Gastrocnemius medialis (tissue), 4 donors: ENCODE results near the gene ZXDC. TPM values are rescaled to one million over a fixed set of nuclear protein-coding genes. Genes with fewer than 3 reads are reported as not detected.
A peak's percentile ranks its signal among the peaks of the same experiment; 100 is the strongest.

ENCODE experiments used
- ATAC-seq, 2 donors: fragments of 150-250 bp; one replicate each; pipeline ENCODE4 v1.9.1; 2016
- DNase-seq, 2 donors: peaks; one replicate each; pipeline ENCODE4 v3.0.0-alpha.2; 2019
- H3K27ac ChIP-seq, 4 donors: fragments of 200-600 bp; sonication (generic); 1 replicate in 1 of 4; 2 replicates in 3 of 4; pipeline ENCODE4 v1.5.1; 2016 to 2018; ENCODE audit warnings: mild to moderate bottlenecking in 2 of 4, moderate library complexity in 1 of 4
- H3K27me3 ChIP-seq, 3 donors: fragments of 200-600 bp; sonication (generic) in 2 of 3; 1 replicate in 1 of 3; 2 replicates in 2 of 3; pipeline versions ENCODE4 v1.5.1 to v1.6.0; 2016 to 2019; ENCODE audit warnings: mild to moderate bottlenecking in 1 of 3, moderate library complexity in 1 of 3
- H3K36me3 ChIP-seq, 2 donors: fragments of 200-600 bp; sonication (generic) in 1 of 2; one replicate each; pipeline ENCODE4 v1.5.1; 2017 to 2018
- H3K4me1 ChIP-seq, 2 donors: fragments of 200-600 bp; sonication (generic) in 1 of 2; one replicate each; pipeline ENCODE4 v1.5.1; 2016 to 2017; ENCODE audit warnings: mild to moderate bottlenecking in 2 of 2
- H3K4me3 ChIP-seq, 4 donors: fragments of 200-600 bp; sonication (generic) in 3 of 4; 1 replicate in 1 of 4; 2 replicates in 3 of 4; pipeline ENCODE4 v1.5.1; 2016 to 2019; ENCODE audit warnings: mild to moderate bottlenecking in 2 of 4
- H3K9me3 ChIP-seq, 3 donors: fragments of 200-600 bp; sonication (generic) in 2 of 3; 1 replicate in 1 of 3; 2 replicates in 2 of 3; pipeline ENCODE4 v1.5.1; 2016 to 2019
- POLR2A ChIP-seq, 2 donors: fragments of 450-650 bp; IDR thresholded peaks; one replicate each; pipeline ENCODE4 v1.6.1; 2017; ENCODE audit warnings: antibody characterized with exemption in 2 of 2, mild to moderate bottlenecking in 2 of 2, moderate library complexity in 2 of 2
- in situ Hi-C, 4 donors: fragments of 200-750 bp; cut with MboI; loops; one replicate each; pipeline versions ENCODE4 v1.15.0 to v1.8.0; 2017; ENCODE audit warnings: low sequenced_read_pairs in 4 of 4
- intact Hi-C: fragments of 100-400 bp; cut with DNase I; formaldehyde crosslinking; loops from one replicate; pipeline ENCODE4 v1.15.1; 2023; ENCODE audit warnings: low total_unique reads
- total RNA-seq, 4 donors: library from RNA; depleted of rRNA; stranded (reverse); fragments of >200 nt; gene quantifications; one replicate each; pipeline versions ENCODE4 v1.1.0 to v1.2.3, GENCODE V29; 2016
- TF ChIP-seq, protein P1 (sequence below), 5 experiments: fragments of 450-650 bp in 3 of 5; fragments of 200-600 bp in 2 of 5; sonication (generic) in 2 of 5; IDR thresholded peaks in 4 of 5; conservative IDR thresholded peaks in 1 of 5; 1 replicate in 4 of 5; 2 replicates in 1 of 5; pipeline ENCODE4 v1.5.1; 2016 to 2019; ENCODE audit warnings: antibody characterized with exemption in 5 of 5, mild to moderate bottlenecking in 3 of 5, moderate library complexity in 3 of 5

ZXDC gene
- total RNA-seq, 4 donors from 2014 or later: 40.9 to 54.2 (median 45.4) TPM

DNA sequence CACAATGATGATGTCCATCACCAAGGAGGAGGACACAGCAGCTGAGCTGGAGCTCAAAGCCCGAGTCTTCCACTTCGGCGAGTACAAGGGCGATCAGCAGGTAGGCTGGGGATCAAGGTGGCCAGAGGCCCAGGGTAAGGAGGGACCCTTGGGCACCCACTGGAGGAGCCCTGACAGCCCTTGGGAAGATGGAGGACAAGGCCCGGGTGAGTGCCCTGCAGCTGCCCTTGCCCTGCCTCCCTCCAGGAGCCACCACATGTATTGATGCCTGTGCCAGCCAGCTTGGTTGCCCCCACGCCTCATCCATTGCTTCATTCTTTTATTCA is 42.6 kb downstream of the ZXDC start:
- H3K4me3 ChIP-seq: no peak overlapping the region
- ATAC-seq (no peak), DNase-seq (no peak)
- H3K4me1 ChIP-seq: peaks cover 11 to 28% of the 10 kb centered on the region in 2 donors
- no peaks in the 10 kb centered on the region for H3K27me3 ChIP-seq
- H3K36me3 ChIP-seq: peaks cover 0 to 14% of the 10 kb centered on the region in 2 donors
- H3K9me3 ChIP-seq: no peaks in the 10 kb centered on the region
- intact Hi-C loops: no loop called here
- H3K27ac ChIP-seq: peak overlapping the region; percentile 29 to 66 (median 57)
- in situ Hi-C loops: no loop called here
- TF ChIP-seq, protein P1, sequence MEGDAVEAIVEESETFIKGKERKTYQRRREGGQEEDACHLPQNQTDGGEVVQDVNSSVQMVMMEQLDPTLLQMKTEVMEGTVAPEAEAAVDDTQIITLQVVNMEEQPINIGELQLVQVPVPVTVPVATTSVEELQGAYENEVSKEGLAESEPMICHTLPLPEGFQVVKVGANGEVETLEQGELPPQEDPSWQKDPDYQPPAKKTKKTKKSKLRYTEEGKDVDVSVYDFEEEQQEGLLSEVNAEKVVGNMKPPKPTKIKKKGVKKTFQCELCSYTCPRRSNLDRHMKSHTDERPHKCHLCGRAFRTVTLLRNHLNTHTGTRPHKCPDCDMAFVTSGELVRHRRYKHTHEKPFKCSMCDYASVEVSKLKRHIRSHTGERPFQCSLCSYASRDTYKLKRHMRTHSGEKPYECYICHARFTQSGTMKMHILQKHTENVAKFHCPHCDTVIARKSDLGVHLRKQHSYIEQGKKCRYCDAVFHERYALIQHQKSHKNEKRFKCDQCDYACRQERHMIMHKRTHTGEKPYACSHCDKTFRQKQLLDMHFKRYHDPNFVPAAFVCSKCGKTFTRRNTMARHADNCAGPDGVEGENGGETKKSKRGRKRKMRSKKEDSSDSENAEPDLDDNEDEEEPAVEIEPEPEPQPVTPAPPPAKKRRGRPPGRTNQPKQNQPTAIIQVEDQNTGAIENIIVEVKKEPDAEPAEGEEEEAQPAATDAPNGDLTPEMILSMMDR (IDR thresholded peaks at IDR 0.05 in 4 of 5, conservative IDR thresholded peaks at IDR 0.05 in 1 of 5): no peak
- no peak for TF ChIP-seq POLR2A (IDR thresholded peaks at IDR 0.05)

DNA sequence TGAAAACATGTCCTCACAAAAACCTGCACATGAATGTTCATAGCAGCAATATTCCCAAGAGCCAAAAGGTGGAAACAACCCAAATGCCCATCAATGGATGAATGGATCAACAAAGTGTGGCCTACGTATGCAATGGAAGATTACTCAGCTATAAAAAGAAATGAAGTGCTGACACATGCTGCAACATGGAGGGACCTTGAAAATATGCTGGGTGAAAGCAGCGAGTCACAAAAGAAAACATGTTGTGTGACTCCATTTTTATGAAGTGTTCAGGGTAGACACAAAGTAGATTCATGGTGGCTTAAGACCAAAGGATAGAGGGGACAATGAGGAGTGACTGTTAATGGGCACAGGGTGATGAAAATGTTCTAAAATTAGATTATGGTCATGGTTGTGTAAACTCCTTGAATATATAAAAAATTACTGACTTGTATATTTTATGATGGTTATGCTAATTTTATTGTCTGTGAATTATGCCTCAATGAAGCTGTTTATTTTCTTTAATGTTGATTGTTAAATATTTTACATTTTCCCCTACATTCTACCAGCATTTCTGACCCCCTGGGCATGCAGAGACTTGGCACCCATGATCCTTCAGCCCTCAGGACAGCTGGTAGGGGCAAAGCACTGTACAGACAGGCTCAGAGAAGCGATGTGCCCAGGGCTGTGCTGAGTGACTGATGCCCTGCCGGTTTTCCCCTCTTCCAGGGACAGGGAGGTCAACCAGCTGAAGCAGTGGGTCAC is 43.2 kb downstream of the ZXDC start:
- in situ Hi-C loops: no loop called here
- TF ChIP-seq, protein P1 (IDR thresholded peaks at IDR 0.05 in 4 of 5, conservative IDR thresholded peaks at IDR 0.05 in 1 of 5): no peak
- TF ChIP-seq POLR2A (IDR thresholded peaks at IDR 0.05): no peak
- Histone ChIP-seq H3K27me3 (no peaks in the 10 kb centered on the region), H3K9me3 (no peaks in the 10 kb centered on the region), H3K4me1 (peaks cover 11 to 26% of the 10 kb centered on the region in 2 donors), H3K36me3 (peaks cover 0 to 9% of the 10 kb centered on the region in 2 donors), H3K27ac (peak overlapping the region in 3 of 4 donors; percentile 49 to 66 (median 65)), H3K4me3 (no peak overlapping the region)
- no peak for DNase-seq
- intact Hi-C loops: no loop called here
- no peak for ATAC-seq

- H3K36me3 ChIP-seq: no peaks in the 10 kb centered on the region
Measured at GRCh38 chr3:126431103-126431534, 44.6 kb downstream of the ZXDC start.

DNA sequence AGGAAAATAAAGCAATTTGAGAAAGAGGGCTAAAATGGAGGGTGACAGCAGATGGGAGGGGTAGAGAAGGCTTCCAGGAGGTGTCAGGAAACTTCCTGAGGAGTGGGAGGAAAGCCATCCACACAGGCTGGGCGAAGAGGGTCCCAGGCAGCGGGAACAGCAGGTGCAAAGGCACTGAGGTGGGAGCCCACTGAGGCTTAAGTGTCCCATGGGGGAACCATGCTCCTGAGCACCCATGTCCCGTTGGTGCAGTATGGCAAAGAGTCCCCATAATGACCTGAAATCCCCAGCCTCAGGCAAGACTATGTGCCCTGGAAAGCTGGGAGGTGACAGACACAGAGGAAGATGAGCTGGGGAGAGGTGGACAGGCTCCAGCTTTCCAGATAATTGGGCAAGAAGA is 50.9 kb downstream of the ZXDC start:
- no peaks in the 10 kb centered on the region for H3K9me3 ChIP-seq
- H3K27me3 ChIP-seq: no peaks in the 10 kb centered on the region
- no peak overlapping the region for H3K4me3 ChIP-seq
- ATAC-seq: no peak
- peaks cover 0 to 9% of the 10 kb centered on the region in 2 donors for H3K36me3 ChIP-seq
- TF ChIP-seq, protein P1 (IDR thresholded peaks at IDR 0.05 in 4 of 5, conservative IDR thresholded peaks at IDR 0.05 in 1 of 5): no peak
- TF ChIP-seq POLR2A (IDR thresholded peaks at IDR 0.05): no peak
- no peak overlapping the region for H3K27ac ChIP-seq
- in situ Hi-C loops: no loop called here
- intact Hi-C loops: no loop called here
- no peaks in the 10 kb centered on the region for H3K4me1 ChIP-seq
- DNase-seq: no peak

More at GRCh38 chr3:126431103-126431534, 44.6 kb downstream of the ZXDC start:
- no peak overlapping the region for H3K4me3 ChIP-seq
- H3K27ac ChIP-seq: no peak overlapping the region
- intact Hi-C loops (no loop called here), in situ Hi-C loops (no loop called here)
- H3K4me1 ChIP-seq: peaks cover 11 to 15% of the 10 kb centered on the region in 2 donors
- DNase-seq (no peak), ATAC-seq (no peak)
- H3K9me3 ChIP-seq: no peaks in the 10 kb centered on the region
- TF ChIP-seq POLR2A (IDR thresholded peaks at IDR 0.05): no peak
- TF ChIP-seq, protein P1 (IDR thresholded peaks at IDR 0.05 in 4 of 5, conservative IDR thresholded peaks at IDR 0.05 in 1 of 5): no peak
- H3K27me3 ChIP-seq: no peaks in the 10 kb centered on the region
